ENCODE results near the gene PDE9A. TPM values are rescaled to one million over a fixed set of nuclear protein-coding genes. Genes with fewer than 3 reads are reported as not detected.

Gene PDE9A
- total RNA-seq, 1 experiment from 2014 or later: 44.8 TPM

DNA sequence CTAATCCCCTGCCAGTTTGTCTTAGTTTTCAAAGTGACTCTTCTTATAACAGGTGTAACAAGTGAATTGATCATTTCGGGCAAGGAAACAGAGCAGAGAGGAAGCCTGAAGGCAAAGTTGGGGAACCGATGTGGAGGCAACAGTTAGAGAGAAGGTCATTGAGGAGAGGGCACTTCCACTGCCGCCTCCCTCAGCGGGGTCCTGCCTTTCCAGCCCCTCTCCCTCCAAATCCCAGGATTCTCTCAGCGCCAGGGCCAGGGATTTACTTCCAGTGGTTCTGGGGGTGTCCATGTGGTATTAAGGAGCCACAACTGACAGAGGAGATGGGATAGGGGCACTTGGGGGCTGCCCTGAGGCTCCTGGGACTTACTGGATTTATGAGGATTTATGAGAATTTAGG, 39.7 kb upstream of the PDE9A start (continued):
- TF ChIP-seq MXD4 (CRISPR knock-in tag; IDR thresholded peaks at IDR 0.05; ENCODE audit: borderline replicate concordance): no peak

DNA sequence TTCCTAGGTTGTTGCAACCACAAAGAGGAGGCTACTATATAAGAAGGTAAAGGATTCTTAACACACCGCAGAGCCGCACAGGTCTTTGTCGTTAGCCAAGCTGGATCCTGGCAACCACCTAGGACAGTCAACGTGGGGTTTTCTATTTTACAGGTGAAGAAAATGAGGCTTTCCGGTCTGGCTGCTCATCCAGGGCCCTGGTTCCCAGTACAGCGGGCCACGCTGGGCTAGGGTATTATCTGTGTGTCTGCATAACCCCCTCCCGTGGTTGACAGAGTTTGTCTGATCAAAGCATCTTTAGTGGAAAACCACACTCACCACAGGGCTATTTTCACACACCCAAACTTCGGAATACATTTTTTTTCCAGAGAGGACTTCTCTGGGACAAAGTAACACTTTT, 39.0 kb upstream of the PDE9A start:
- peaks cover 17% of the 10 kb centered on the region for H3K27me3 Mint-ChIP-seq (ENCODE audit: low read depth)
- CTCF ChIA-PET: interaction anchor here (1.0 to 1.2 kb wide), 3 partner anchors 21 to 54 kb away, joined by 3 to 9 read pairs (median 4); no protein-coding TSS in a partner anchor
- H3K4me3 Mint-ChIP-seq: no peak overlapping the region
- H3K36me3 Mint-ChIP-seq: peaks cover 4% of the 10 kb centered on the region; the same call in 1 of the 2 replicates
- no peak for ATAC-seq
- TF ChIP-seq SMAD4 (CRISPR knock-in tag; IDR thresholded peaks at IDR 0.05) (no peak), GRHL2 (CRISPR knock-in tag; IDR thresholded peaks at IDR 0.05; ENCODE audit: insufficient replicate concordance, severe bottlenecking) (no peak), GABPB1 (CRISPR knock-in tag; IDR thresholded peaks at IDR 0.05) (no peak), ZNF423 (CRISPR knock-in tag; IDR thresholded peaks at IDR 0.05) (no peak), CBFB (CRISPR knock-in tag; IDR thresholded peaks at IDR 0.05; ENCODE audit: low read depth) (no peak), ZNF121 (CRISPR knock-in tag; IDR thresholded peaks at IDR 0.05) (no peak), ZBTB21 (CRISPR knock-in tag; IDR thresholded peaks at IDR 0.05; ENCODE audit: borderline replicate concordance) (no peak), ELF4 (CRISPR knock-in tag; IDR thresholded peaks at IDR 0.05; ENCODE audit: low read depth) (no peak), ZNF317 (CRISPR knock-in tag; IDR thresholded peaks at IDR 0.05; ENCODE audit: borderline replicate concordance, low read depth) (no peak)
- TF ChIP-seq, protein P1, sequence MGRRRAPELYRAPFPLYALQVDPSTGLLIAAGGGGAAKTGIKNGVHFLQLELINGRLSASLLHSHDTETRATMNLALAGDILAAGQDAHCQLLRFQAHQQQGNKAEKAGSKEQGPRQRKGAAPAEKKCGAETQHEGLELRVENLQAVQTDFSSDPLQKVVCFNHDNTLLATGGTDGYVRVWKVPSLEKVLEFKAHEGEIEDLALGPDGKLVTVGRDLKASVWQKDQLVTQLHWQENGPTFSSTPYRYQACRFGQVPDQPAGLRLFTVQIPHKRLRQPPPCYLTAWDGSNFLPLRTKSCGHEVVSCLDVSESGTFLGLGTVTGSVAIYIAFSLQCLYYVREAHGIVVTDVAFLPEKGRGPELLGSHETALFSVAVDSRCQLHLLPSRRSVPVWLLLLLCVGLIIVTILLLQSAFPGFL (CRISPR knock-in tag; IDR thresholded peaks at IDR 0.05; ENCODE audit: borderline replicate concordance): no peak
- TF ChIP-seq, protein P2, sequence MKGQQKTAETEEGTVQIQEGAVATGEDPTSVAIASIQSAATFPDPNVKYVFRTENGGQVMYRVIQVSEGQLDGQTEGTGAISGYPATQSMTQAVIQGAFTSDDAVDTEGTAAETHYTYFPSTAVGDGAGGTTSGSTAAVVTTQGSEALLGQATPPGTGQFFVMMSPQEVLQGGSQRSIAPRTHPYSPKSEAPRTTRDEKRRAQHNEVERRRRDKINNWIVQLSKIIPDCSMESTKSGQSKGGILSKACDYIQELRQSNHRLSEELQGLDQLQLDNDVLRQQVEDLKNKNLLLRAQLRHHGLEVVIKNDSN (CRISPR knock-in tag; IDR thresholded peaks at IDR 0.05): no peak
- TF ChIP-seq, protein P3, sequence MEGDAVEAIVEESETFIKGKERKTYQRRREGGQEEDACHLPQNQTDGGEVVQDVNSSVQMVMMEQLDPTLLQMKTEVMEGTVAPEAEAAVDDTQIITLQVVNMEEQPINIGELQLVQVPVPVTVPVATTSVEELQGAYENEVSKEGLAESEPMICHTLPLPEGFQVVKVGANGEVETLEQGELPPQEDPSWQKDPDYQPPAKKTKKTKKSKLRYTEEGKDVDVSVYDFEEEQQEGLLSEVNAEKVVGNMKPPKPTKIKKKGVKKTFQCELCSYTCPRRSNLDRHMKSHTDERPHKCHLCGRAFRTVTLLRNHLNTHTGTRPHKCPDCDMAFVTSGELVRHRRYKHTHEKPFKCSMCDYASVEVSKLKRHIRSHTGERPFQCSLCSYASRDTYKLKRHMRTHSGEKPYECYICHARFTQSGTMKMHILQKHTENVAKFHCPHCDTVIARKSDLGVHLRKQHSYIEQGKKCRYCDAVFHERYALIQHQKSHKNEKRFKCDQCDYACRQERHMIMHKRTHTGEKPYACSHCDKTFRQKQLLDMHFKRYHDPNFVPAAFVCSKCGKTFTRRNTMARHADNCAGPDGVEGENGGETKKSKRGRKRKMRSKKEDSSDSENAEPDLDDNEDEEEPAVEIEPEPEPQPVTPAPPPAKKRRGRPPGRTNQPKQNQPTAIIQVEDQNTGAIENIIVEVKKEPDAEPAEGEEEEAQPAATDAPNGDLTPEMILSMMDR (IDR thresholded peaks at IDR 0.05): no peak
- TF ChIP-seq, protein P4, sequence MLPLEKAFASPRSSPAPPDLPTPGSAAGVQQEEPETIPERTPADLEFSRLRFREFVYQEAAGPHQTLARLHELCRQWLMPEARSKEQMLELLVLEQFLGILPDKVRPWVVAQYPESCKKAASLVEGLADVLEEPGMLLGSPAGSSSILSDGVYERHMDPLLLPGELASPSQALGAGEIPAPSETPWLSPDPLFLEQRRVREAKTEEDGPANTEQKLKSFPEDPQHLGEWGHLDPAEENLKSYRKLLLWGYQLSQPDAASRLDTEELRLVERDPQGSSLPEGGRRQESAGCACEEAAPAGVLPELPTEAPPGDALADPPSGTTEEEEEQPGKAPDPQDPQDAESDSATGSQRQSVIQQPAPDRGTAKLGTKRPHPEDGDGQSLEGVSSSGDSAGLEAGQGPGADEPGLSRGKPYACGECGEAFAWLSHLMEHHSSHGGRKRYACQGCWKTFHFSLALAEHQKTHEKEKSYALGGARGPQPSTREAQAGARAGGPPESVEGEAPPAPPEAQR (CRISPR knock-in tag; IDR thresholded peaks at IDR 0.05): no peak
- TF ChIP-seq, protein P5, sequence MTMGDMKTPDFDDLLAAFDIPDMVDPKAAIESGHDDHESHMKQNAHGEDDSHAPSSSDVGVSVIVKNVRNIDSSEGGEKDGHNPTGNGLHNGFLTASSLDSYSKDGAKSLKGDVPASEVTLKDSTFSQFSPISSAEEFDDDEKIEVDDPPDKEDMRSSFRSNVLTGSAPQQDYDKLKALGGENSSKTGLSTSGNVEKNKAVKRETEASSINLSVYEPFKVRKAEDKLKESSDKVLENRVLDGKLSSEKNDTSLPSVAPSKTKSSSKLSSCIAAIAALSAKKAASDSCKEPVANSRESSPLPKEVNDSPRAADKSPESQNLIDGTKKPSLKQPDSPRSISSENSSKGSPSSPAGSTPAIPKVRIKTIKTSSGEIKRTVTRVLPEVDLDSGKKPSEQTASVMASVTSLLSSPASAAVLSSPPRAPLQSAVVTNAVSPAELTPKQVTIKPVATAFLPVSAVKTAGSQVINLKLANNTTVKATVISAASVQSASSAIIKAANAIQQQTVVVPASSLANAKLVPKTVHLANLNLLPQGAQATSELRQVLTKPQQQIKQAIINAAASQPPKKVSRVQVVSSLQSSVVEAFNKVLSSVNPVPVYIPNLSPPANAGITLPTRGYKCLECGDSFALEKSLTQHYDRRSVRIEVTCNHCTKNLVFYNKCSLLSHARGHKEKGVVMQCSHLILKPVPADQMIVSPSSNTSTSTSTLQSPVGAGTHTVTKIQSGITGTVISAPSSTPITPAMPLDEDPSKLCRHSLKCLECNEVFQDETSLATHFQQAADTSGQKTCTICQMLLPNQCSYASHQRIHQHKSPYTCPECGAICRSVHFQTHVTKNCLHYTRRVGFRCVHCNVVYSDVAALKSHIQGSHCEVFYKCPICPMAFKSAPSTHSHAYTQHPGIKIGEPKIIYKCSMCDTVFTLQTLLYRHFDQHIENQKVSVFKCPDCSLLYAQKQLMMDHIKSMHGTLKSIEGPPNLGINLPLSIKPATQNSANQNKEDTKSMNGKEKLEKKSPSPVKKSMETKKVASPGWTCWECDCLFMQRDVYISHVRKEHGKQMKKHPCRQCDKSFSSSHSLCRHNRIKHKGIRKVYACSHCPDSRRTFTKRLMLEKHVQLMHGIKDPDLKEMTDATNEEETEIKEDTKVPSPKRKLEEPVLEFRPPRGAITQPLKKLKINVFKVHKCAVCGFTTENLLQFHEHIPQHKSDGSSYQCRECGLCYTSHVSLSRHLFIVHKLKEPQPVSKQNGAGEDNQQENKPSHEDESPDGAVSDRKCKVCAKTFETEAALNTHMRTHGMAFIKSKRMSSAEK (CRISPR knock-in tag; IDR thresholded peaks at IDR 0.05; ENCODE audit: borderline replicate concordance): no peak
- TF ChIP-seq, protein P6, sequence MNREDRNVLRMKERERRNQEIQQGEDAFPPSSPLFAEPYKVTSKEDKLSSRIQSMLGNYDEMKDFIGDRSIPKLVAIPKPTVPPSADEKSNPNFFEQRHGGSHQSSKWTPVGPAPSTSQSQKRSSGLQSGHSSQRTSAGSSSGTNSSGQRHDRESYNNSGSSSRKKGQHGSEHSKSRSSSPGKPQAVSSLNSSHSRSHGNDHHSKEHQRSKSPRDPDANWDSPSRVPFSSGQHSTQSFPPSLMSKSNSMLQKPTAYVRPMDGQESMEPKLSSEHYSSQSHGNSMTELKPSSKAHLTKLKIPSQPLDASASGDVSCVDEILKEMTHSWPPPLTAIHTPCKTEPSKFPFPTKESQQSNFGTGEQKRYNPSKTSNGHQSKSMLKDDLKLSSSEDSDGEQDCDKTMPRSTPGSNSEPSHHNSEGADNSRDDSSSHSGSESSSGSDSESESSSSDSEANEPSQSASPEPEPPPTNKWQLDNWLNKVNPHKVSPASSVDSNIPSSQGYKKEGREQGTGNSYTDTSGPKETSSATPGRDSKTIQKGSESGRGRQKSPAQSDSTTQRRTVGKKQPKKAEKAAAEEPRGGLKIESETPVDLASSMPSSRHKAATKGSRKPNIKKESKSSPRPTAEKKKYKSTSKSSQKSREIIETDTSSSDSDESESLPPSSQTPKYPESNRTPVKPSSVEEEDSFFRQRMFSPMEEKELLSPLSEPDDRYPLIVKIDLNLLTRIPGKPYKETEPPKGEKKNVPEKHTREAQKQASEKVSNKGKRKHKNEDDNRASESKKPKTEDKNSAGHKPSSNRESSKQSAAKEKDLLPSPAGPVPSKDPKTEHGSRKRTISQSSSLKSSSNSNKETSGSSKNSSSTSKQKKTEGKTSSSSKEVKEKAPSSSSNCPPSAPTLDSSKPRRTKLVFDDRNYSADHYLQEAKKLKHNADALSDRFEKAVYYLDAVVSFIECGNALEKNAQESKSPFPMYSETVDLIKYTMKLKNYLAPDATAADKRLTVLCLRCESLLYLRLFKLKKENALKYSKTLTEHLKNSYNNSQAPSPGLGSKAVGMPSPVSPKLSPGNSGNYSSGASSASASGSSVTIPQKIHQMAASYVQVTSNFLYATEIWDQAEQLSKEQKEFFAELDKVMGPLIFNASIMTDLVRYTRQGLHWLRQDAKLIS (CRISPR knock-in tag; IDR thresholded peaks at IDR 0.05; ENCODE audit: borderline replicate concordance): no peak
- TF ChIP-seq, protein P7, sequence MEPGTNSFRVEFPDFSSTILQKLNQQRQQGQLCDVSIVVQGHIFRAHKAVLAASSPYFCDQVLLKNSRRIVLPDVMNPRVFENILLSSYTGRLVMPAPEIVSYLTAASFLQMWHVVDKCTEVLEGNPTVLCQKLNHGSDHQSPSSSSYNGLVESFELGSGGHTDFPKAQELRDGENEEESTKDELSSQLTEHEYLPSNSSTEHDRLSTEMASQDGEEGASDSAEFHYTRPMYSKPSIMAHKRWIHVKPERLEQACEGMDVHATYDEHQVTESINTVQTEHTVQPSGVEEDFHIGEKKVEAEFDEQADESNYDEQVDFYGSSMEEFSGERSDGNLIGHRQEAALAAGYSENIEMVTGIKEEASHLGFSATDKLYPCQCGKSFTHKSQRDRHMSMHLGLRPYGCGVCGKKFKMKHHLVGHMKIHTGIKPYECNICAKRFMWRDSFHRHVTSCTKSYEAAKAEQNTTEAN (CRISPR knock-in tag; IDR thresholded peaks at IDR 0.05): no peak
- H3K4me1 Mint-ChIP-seq: no peaks in the 10 kb centered on the region
- H3K27ac Mint-ChIP-seq: no peak overlapping the region
- peaks cover 12% of the 10 kb centered on the region for H3K9me3 Mint-ChIP-seq
- DNase-seq (ENCODE audit: low spot score): no peak
- POLR2A ChIA-PET: no interaction called here

Measured in WTC11 (cell line).